ENCODE results near the gene IRS2.

GRCh38 chr13:109735436-109735966 is 50.9 kb downstream of the IRS2 start:
- TF ChIP-seq GATA3 (IDR thresholded peaks at IDR 0.05; ENCODE audit: low read depth, low read length) (no peak), GATA2 (IDR thresholded peaks at IDR 0.05; ENCODE audit: low read depth, low read length) (no peak)
